GM21390 (cell line): ENCODE measurements around the gene HOXD4.

Experiments used
- ATAC-seq: cut with Tn5 transposase; IDR thresholded peaks from one replicate; pipeline ENCODE4 v1.9.1; 2021; ENCODE audit not compliant: unreplicated experiment

HOXD4 gene

DNA sequence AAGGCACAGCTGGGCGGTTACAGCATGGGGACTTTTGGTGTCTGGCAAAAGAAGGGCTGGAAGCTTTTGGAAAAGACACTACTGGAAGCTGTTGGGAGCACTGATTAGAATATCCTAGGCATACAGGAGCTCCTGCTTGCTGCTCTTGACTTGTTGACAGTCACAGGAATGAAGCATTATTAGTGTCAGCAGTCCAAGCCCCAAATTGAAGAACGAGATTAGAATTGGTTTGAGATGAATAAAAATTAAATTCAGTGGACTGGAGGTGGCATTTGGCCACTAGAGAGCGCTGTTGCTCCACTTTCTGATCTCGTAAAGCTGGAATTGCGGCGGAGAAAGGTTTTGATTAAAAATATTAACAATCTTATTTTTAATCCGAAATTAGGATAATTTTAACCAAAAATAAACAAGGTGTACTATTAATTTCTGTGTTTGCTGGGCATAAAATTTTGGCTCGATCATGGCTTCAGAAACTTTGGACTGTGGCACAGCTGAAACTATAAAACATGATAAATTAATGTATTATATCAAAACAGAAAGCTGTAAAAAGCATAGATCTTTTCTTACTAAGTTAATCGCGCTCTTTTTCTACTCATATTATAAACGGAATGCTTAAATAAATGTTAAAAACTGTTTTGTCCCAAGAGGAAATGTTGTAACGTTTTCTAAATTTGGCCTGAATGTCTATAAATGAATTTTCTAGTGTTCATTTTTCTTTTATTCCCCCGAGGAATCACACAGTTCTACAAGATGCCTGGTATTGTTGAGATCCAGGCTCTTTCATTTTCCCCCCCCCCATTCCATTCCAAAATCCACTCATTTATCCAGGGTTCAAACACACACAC, 24.2 kb upstream of the HOXD4 start:
- ATAC-seq = no peak

DNA sequence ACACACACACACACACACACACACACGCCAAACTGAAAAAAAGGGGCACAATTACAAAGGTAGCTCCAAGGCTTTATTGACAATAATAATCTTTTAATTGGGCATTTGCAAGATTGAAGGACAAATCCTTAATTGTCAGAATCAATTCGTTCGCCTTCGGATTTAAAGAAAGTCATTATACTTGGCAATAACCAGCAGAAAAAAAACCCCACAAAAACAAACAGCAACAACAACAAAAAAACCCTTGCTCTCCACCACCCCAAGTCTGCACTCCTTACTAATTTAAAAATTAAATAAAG, 23.6 kb upstream of the HOXD4 start:
- no peak for ATAC-seq

DNA sequence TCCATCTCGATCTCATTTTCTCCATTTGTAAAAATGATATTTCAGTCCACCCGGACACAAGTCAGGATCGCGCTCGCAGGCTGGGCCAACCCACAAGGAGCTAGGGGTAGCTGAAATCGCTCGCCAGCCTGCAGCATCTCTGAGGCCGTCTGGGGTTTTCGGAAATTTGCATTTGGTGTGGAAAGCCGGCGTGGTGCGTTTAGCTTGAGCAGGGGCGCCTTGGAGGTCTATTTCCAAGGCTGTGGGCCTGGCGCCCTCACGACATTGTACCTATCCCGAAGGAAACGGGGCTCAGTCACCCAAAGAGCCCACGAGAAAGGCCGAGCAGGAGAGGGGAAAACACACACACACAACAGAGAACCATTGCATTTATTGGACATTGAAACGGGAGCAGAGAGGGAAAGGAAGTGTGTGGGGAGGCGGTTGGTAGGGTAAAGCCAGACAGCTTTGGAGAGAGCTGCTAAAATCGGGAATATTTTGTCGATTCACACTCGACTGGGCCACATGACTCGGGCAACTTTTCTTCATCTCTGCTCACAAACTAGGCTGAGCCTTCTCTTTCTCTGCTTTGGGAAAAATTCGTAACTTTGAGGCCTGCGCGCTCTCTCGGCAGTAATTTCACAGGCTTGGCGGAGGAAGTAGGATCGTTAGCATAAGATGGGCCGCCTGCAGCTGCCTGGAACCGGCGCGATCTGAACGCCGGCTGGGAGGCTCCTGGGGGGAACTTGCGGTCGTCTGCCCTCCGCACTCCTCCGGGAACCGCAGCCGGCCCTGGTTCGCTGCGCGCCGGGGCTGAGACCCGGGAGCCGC, 23.0 kb upstream of the HOXD4 start:
- no peak for ATAC-seq

DNA sequence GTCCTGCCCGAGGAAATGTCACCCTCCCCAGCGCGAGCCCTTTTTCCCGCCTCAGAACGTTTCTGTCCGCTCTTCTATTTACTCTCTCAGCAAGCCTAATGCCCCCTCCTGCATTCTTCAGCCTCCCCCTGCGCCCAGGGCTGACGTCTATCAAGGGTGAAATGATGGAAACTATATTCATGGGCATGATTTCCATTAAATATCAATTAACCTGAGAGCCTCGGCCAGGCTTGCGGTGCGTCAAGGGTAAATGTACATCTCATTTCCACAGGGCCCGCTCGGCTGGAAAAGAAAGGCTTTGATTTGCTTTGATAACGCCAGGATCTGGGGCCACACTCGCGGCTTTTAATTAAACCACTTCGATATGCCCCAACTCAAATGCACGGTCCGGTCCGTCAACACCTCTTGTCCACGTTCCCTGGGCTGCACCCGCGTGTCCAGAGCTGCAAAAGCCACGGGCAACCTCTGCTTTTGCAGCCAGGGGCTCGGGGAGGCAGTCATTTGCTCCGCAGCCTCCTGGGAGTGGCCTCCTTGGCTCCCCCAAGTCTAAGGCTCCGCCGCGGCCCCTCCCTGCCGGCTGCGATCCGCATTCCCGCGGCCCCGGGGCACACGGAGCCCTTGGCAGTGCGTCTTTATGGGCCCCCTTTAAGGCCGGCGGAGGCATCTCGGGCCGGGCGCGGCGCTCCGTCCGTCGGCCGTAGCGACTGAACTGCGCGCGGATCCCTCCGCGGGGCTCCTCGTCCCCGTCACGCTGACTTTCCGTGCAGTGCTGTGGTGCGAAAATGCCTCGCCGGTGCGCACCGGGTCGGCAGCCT, 22.2 kb upstream of the HOXD4 start, which contains the start of gene HOXD8:
Gene HOXD8 (plus strand): TSS at position 724 of the 815 bp plus-strand sequence. CDS start 662 bp downstream, outside the sequence.
- ATAC-seq = no peak

DNA sequence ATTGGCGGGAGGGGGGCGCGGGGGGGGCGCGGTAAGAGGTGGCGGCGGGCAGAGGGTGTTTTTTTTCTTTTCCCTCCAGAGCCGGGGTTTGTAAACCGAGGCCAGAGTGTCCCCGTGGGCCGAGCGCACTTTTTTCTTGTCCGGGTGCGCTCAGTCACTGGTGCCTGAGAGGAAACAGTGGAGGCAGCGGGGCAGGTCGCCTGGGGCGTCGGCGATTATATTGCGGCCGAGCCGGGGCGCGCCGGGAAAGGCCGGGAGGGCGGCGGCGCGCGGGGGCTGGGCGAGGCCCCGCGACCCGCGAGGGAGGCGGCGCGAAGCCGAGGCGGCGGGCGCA, 21.6 kb upstream of the HOXD4 start:
- ATAC-seq = no peak

DNA sequence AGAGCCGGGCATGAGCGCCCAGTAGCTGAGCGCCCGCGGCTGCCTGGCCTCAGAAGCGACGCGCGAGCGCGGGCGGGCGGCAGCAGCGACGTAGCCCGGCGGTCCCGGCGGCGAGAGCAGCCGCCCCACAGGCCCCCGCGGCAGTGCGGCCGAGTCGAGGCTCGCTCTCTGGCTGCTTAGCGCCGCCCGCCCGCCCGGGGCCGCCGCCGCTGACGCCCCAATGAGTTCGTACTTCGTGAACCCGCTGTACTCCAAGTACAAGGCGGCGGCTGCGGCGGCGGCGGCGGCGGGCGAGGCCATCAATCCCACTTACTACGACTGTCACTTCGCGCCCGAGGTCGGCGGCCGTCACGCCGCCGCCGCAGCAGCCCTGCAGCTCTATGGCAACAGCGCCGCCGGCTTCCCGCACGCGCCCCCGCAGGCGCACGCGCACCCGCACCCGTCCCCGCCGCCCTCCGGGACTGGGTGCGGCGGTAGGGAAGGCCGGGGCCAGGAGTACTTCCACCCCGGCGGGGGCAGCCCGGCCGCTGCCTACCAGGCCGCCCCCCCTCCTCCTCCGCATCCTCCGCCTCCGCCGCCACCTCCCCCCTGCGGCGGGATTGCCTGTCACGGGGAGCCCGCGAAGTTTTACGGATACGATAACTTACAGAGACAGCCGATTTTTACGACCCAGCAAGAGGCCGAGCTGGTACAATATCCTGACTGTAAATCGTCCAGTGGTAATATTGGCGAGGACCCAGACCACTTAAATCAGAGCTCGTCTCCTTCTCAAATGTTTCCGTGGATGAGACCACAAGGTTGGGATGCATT, 21.0 kb upstream of the HOXD4 start:
- ATAC-seq = no peak

DNA sequence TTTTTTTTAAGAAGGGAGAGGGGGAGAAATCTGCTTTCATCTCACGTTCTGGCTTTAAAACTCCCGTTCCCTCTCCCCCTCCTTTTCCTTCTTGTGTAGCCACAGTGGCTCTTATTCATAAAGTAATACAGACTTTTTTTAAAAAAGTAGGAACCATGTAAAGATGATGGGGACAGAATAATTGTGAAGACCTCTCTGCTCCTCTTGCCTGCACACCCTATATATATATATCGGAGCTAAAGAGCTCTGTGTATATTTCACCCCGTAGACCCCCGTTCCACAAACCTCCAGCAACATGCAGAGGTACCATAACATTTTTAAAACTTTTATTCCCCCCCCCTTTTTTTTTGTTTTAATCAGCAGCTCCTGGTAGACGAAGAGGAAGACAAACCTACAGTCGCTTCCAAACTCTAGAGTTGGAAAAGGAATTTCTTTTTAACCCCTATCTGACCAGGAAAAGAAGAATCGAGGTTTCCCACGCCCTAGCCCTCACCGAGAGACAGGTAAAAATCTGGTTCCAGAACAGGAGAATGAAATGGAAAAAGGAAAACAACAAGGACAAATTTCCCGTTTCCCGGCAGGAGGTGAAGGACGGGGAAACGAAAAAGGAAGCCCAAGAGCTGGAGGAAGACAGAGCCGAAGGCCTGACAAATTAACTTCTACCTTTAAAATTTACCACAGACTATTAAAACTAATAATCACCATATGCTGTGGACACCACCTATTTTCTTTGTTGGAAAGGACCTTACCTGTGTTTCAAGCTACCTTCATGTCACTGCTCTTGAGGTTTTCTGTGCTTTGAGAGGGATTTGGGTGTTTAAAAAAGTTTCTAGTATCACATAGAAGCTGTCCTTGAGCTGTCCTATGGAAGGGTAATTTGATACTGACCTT, 20.1 kb upstream of the HOXD4 start:
- ATAC-seq = no peak

DNA sequence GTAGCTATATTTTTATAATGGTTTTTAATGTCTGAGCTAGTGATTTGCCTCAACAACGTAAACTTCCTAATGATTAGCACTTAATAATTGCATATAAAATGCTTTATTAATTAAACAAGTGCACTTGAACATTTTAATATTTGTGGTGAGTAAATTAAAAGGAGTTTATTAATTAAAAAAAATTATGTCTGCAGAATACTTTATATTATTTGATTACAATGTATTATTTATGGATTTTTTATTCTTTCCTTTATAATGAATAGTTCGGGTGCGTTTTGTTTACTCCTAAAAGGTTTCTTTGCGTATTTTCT, 19.5 kb upstream of the HOXD4 start:
- ATAC-seq = no peak

DNA sequence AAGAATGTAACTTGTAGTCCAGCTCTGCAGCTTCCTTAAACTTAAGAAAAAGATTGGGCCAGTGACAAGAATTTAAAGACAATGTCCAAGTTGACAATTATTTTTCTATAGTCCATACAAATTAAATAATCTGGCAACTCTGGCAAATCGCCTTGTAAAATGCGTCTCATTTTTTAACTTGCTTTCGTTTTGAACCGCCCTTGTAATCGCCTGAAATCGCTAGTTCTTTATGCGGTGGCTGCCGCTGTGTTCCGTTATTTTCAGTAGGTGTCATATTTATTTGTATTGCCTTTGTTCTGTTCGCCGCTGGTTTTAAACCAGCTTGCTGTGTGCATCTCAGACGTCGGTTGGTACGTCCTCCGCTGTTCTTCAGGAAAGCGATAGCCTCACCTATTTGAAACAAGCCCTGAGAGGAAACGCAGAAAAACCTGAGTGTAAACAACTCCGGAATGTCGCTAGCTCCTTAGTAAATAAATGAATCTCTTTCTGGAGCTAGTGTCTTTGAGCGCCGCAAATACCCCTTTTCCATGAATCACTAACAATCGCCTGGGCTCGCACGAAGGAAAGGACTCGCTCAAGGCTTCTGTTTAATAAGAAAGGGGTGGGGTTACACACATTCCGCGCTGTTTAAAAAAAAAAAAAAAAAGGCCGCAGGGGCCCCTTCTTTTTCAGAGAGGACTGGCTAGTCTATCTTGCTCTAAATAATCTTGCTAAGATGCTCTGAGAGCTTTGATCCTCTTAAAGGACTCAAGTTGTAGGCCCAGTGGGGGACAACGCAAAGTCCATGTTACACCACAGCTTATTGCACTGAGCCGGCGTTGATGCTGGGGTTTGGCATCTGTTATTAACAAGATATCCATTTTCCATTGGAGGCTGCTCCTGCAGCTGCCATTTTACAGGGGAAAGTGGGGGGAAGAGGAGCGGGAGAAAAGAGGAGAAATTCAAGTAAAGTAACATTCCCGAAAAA, 18.9 kb upstream of the HOXD4 start:
- ATAC-seq = no peak

DNA sequence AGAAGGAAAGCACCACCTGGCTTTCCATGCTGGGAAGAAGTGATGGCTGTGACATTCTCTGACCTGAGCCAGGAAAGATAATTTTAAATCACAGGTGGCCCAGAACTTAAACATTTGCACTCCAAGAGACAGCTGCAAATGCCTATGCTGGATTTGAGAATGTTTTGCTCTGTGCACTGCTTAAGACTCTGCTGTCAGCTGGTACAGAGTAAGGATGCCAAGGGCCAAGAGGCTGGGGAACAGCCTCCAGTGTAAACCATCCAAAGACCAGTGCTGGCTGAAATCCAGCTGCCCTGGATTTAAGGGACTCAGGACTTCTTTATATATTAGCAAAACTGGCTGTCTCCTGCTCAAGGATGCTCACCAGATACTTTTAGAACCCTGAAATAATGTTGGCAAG, 18.0 kb upstream of the HOXD4 start:
- ATAC-seq = no peak

DNA sequence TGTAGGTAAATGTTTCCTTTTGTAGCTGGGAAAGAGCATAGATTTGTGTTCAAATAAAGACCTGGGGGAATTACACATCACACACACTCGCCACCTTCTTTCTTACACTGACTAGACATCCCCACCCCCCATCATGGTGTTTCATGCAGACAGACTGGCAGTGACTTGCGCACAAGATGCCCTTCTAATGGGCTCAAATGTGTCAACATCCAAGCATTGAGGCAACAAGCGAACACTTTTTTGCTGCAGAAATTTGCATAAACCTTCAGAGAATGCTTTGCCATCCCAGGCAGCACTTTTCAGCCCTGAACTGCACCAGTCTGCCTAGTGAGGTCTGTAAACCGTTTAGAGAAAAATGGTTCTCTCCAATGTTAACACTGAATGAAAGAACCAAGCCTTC, 17.3 kb upstream of the HOXD4 start:
- ATAC-seq = no peak

DNA sequence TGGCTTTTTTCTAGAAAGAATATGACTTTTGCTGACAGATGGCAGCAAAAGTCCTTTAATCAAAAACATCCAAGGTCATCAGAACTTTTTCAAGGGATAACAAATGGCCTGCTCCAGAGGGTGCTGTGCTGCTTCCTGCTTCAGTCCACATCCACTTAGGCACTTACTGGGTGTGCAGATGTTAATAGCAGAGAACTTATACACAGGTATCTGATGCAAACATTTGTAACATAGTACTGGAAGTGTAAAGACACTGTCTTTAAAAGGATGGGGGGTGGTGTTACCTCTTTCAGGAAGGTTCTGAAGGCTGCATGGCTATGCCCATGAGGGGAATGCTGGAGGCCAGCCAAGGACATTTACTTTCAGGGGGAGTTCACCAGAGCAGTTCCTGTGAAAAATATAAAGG, 16.3 kb upstream of the HOXD4 start:
- no peak for ATAC-seq

DNA sequence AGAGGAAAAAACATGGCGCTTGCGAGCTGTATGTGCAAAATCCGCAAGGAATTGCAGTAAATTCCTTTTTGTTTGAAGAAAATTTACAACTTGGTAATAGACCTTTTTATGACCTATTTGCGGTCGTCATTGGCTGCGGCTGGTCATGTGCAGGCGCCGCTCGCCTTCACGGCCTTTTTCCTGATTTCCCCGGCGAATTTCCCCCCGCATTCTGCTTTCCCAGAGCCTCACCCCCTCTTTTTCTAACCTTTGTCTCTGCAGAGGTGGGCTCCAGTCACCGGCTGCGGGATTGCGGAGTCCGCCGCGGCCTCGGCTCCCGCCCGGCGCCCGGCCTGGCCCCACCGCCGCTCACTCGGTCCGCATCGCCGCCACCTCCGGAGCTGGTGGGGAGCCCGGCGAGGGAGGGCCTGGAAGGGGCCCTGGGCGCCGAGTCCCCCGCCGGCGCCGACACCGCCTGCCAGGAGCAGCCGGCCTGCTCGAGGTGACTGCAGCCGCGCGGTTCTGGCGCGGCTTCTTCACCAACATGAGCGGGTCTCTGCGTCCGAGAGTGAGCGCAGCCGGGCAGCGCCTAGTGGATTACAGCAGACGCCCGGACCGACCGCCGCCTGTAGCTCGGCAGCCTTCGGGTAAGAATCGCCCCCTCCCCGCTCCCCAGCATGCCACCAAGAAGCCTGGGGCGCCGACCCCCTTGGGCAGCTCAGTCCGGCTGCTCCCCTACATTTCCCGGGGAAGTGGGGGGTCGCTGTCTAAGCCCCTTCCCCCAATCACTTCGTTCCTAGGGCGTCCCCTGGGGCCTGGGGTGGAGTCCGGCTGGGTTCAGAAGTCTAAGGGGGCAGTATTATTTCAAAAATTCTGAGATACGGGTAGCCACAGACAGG, 14.7 kb upstream of the HOXD4 start:
- no peak for ATAC-seq

DNA sequence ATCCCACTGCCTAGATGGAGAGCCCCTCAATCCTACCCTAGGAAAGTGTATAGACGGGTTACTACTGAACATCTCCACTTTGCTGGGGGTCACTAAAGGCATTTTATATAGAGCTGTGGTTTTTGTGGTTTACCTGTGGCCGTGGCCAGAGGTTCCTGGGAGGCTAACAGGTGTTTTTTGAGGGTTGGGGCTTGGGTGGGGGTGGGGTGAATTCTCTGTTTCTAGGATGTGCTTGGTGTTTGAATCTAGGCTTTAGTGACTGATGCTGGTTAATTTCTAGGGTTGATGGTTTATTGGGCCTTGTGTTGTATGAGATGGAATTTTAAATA, 14.1 kb upstream of the HOXD4 start:
- no peak for ATAC-seq

DNA sequence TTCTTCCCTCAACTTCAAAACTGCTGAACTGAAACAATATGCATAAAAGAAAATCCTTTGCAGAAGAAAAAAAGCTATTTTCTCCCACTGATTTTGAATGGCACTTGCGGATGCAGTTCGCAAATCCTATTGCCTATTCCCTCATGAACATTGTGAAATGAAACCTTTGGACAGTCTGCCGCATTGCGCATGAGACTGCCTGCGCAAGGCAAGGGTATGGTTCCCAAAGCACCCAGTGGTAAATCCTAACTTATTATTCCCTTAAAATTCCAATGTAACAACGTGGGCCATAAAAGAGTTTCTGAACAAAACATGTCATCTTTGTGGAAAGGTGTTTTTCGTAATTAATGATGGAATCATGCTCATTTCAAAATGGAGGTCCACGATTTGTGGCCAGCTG, 13.4 kb upstream of the HOXD4 start:
- no peak for ATAC-seq

DNA sequence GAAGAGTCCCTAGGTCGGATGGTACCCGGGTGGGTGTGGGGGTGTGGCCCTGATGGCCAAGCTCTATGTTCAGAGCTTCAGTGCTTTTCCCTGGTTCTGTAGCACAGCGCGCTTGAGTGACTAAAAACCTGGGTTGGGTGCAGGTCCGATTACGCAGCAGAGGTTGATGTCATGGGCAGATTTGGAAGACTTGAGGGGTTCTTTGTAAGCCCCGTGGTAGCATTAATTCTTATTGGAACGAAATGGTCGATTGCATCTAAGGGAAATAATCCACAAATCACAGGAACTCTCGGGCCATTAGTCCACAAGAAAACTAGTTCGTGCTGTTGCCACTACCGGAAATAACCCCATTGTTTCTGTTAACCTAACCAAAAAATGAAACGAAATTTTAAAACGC, 12.8 kb upstream of the HOXD4 start:
- ATAC-seq = no peak

DNA sequence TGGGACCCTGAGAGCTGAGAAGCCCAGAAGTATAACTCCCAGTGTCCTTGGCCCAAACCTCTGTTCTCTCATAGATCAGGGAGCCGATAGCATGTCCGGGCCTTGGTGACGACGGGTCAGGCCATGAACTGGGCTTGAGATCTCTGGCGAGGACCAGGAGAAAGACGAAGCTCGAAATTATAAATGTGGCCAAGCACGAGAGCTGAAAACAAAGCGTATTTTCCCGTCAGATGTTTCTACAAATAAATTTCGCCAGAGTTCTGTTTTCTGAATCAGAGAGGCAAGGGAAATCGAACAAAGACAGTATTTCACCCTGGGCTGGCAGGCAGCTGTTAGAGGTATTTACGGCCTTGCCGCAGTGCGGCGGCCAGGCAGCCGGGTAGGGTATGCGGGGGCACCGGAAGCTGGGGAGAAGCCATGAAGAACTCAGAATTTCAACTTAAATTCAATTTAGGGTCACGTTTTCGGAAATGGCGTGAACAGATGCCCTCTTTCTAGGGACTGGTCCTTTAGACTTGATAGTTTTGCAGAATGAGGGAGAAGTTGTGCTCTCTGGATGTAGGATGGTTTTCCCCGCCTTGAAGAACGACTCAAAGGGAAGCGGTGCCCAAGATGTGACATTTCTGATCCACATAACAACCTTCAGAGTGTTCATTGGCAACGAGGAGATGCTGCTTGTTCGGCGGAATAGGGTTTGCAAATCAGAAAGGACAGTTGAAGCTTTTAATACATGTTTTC, 12.3 kb upstream of the HOXD4 start:
- no peak for ATAC-seq
